NB4 (cell line): ENCODE data around the gene CYBA.

Source experiments
- DNase-seq: peaks from one replicate; pipeline ENCODE4 v3.0.0; 2010; ENCODE audit warnings: low read depth
- H3K4me3 ChIP-seq: one replicate; pipeline ENCODE4 v1.5.1; 2011; ENCODE audit warnings: mild to moderate bottlenecking, low read depth, low read length, moderate library complexity
- CTCF ChIP-seq: IDR thresholded peaks from one replicate; pipeline ENCODE4 v1.5.1; 2012; ENCODE audit warnings: low read depth, low read length
- MAX ChIP-seq: IDR thresholded peaks from 2 replicates; pipeline ENCODE4 v1.6.1; 2011; ENCODE audit warnings: low read depth, low read length
- MYC ChIP-seq: IDR thresholded peaks from 2 replicates; pipeline ENCODE4 v1.6.1; 2011; ENCODE audit warnings: low read depth, low read length
- POLR2A ChIP-seq: IDR thresholded peaks from 2 replicates; pipeline ENCODE4 v1.6.1; 2011; ENCODE audit warnings: mild to moderate bottlenecking; ENCODE audit not compliant: insufficient read length; ENCODE audit errors: extremely low read depth

CYBA gene

GRCh38 chr16:88655053-88655732 lies 4.3 kb upstream of the CYBA start:
- H3K4me3 ChIP-seq, result no peak overlapping the region
- DNase-seq, result no peak
- TF ChIP-seq POLR2A, result no peak
- TF ChIP-seq MYC, result no peak
- no peak for TF ChIP-seq MAX
- no peak for TF ChIP-seq CTCF

GRCh38 chr16:88654363-88655052 lies 3.7 kb upstream of the CYBA start:
- DNase-seq, result no peak
- H3K4me3 ChIP-seq, result no peak overlapping the region
- no peak for TF ChIP-seq MYC
- TF ChIP-seq POLR2A, result no peak
- TF ChIP-seq MAX, result no peak
- TF ChIP-seq CTCF, result no peak

- DNase-seq, result no peak
- TF ChIP-seq MAX (no peak), CTCF (no peak), MYC (no peak), POLR2A (no peak)
- H3K4me3 ChIP-seq, result no peak overlapping the region
Measured at GRCh38 chr16:88653596-88654362, 2.9 kb upstream of the CYBA start.

GRCh38 chr16:88653101-88653500 lies 2.2 kb upstream of the CYBA start:
- no peak for DNase-seq
- H3K4me3 ChIP-seq, result no peak overlapping the region
- no peak for TF ChIP-seq MAX
- TF ChIP-seq CTCF, result no peak
- no peak for TF ChIP-seq POLR2A
- TF ChIP-seq MYC, result no peak

GRCh38 chr16:88652762-88653063 lies 1.9 kb upstream of the CYBA start:
- TF ChIP-seq CTCF (no peak), POLR2A (no peak), MYC (no peak), MAX (no peak)
- no peak for DNase-seq
- no peak overlapping the region for H3K4me3 ChIP-seq
